Stimulated activated CD4-positive, alpha-beta T cell treated with anti-CD3 and anti-CD28 coated beads, Interleukin-2, amount 100 ng/mL, for 24 hours (primary cell): Measurements from ENCODE around the gene SHANK3.
A peak's percentile ranks its signal among the peaks of the same experiment; 100 is the strongest.
"Not testable (repeated sequence)": the region's sequence is repeated elsewhere in the genome, so short reads cannot be mapped to it uniquely, and the experiment has no call there.

Experiments
- DNase-seq, 2 donors: peaks; one replicate each; pipeline ENCODE4 v3.0.0-alpha.2; 2020

Gene SHANK3

DNA sequence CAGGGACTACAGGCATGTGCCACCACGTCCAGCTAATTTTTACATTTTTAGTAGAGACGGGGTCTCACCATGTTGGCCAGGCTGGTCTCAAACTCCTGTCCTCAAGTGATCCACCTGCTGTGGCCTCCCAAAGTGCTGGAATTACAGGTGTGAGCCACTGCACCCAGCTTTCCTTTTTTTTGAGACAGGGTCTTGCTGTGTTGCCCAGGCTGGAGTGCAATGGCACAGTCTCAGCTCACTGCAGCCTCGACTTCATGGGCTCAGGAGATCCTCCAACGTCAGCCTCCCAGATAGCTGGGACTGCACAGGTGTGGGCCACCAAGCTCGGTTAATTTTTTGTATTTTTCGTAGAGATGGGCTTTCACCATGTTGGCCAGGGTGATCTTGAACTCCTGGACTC, 18.0 kb upstream of the SHANK3 start:
- DNase-seq = not testable (repeated sequence)

DNA sequence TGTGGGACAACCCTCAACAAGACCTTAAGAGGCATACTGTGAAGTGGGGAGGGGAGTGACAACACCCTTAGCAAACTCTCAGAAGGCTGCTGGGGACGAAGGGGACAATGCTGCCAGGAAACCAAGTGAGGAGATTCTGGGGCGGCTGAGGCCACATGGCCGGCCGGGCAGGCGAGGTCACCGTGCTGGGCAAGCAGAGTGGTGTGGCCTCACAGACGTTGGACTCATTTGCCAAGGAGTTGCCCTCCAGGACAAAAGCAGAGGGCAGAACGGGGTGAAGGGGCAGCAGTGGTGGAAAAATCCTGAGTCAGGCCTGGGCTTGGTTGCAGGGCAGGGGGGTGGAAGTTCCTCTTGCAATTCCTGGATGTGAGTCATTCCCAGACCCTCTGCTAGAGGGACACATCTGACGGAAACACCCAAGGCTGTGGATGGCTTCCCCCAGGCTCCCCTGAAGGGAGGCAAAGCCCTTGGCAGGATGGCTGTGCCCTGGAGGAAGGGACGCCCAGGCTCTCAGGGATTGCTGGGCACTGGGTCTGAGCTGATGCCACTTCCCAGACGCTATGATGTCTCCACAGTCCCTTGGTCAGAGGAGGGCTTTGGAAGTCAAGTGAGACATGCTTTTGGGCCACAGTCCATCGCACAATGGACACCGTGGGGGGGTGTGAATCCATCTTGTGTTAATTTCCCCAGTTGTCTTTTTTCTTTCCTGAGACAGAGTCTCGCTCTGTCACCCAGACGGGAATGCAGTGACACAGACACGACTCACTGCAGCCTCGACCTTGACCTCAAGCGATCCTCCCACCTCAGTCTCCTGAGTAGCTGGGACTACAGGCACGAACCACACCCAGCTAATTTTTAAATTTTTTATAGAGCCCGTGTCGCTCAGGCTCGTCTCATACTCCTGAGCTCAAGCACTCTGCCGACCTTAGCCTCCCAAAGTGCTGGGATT, 16.2 kb upstream of the SHANK3 start:
- no peak for DNase-seq

DNA sequence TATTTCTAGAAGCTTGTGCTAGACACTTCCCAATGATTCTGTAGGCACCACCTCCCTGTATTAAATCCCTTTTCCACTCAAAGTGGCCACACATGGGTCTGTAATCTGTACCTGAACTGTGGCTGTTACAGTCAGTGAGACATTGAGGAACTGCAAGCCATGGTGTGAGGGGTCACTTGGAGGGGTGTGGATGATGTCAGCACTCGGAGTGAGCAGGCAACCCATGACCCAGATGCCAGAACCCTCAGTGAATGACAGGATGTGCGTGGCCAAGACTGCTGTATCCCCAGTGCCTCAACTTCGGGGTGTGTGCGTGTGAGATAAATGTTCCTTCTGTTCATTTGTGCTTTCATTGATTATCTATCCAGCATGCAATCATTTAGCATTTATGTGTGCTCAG, 14.7 kb upstream of the SHANK3 start:
- no peak for DNase-seq

DNA sequence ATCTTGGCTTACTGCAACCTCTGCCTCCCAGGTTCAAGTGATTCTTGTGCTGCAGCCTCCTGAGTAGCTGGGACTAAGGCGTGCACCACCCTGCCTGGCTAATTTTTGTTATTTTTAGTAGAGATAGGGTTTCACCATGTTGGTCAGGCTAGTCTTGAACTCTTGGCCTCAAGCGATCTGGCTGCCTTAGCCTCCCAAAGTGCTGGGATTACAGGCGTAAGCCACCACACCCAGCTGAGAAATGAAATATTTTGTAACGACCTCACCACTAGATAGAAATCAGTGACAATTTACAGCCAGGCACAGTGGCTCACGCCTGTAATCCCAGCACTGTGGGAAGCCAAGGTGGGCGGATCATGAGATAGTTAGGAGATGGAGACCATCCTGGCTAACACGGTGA, 12.9 kb upstream of the SHANK3 start:
- not testable (repeated sequence) for DNase-seq

DNA sequence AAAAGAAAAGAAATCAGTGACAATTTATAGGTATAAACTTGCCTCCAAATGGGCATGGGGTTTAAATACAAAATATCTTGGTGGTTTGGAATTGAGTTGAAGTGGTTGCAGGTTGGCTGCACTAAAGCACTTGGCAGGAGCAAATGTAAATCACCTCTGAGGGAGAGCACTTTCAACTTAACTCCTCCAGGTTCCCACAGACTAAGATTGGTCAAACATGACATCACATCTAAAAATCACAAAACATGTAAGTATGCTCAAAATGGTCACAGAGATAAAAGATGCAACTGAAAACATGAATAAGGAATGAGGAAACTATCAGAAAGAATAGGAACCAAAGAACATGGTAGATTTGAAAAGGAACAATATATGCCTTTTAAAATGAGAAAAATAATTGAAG, 12.3 kb upstream of the SHANK3 start:
- no peak for DNase-seq

DNA sequence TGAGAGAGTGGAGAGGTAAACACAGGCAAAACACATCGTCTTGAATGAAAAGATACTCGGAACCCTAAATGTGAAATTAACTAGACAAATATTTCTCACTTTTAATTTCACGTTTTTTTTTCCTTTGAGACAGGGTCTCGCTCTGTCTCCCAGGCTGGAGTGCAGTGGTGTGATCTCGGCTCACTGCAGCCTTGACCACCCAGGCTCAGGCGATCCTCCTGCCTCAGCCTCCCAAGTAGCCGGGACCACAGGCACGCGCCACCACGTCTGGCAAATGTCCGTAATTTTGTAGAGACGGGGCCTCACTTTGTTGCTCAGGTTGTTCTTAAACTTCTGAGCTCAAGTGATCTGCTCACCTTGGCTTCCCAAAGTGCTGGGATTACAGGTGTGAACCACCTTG, 7.4 kb upstream of the SHANK3 start:
- DNase-seq = no peak

DNA sequence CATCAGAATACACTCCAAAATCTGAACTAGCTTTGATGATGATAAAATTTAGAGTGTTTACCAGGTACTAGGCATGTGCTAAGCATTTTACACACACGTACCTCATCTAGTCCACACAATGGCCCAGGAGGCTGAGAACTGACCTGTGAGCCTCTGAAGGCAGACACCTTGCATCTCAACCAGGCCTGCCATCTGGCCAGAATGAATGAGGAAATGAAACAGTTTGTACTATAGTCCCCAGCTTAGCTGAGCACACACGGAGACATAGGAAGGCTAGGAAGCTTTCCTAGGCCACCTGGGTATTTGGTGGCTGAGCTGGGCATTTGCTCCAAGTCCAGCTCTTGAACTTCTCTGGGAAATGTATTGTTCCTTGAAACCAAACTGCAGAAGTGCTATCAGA, 6.9 kb upstream of the SHANK3 start:
- no peak for DNase-seq

DNA sequence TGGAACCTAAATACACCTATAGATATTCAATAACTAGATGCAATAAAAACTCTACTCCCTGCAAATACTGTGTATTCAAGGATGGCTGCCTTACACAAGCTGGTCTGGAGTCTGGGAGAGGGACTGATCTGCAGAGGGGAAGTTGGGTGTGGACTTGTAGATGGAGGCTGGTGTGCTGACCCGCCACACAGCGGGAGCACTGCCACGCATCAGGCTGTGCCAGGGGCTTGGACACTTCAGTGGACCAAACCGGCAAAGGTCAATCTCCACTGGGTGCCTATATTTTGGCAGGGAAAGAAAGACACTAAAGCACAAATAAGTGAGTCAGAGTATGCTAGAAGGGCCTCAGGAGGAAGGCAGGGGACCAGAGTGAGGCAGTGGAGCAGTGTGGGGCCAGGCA, 2.1 kb upstream of the SHANK3 start:
- no peak for DNase-seq

DNA sequence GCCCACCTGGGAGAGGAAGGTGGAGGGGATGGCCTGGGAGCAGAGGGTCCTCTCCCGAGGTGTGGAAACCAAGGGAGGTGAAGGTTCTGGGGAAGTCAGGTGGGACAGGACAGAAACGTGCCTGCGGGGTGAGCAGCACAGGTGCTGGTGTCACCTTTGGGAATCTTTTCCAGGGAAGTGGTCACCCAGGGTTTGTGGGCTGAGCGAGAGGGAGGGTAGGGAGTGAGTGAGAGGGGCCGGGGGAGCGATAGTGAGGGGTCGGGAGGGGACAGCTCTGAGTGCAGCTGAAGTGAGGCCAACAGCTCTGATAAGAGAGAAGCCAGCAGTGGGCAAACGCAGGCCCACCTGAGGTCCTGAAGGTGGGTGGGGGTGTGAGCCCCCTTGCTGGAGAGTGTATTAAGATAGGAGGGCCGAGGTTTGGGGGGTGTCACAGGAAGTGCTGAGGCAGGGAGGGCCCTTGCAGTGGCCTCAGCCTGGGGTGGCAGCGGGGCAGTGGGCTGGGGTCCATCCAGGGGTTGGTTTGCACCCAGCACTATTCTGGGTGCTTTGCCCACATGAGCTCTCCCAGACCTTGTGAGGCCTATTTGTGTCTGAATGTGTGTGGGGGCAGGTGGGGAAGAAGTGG, 1.6 kb upstream of the SHANK3 start:
- no peak for DNase-seq

DNA sequence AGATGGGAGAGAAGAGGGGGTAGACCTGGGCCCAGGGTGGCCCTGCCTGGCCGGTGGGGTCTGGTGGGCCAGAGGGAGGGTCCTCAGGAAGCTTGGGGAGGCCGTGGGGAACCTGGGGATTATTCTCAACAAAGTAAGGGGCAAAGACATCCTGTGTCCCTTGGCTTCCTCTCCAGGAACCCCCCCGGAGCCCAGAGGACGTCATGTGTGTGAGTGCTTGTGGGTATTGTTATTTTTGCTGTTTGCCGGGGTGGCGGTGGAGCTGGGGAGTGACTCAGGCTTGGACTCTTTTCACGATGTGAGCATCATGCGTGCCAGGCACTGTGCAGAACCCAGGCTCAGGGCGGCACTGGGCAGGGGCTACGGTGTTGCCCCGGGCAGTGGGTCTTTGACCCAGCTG, 982 bp upstream of the SHANK3 start:
- DNase-seq = no peak

DNA sequence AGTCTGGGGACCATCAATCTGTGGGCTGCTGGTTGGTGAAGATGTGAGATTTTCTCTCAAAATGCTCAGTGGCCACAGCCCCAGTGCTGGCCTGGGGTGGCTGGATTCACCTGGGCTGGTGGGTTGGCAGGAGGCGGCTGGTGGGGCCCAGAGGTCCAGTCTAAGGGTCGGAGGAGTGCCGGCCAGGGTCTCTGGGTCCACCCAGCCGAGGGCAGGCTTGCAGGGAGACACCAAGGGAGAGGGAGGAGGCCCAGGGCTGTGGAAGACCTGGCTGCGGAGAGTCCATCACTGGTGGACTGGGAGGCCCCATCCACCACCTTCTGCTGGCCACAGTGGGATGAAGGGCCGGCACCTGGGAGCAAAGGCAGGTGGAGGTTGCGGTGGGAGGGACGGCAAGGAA, 582 bp upstream of the SHANK3 start:
- DNase-seq = no peak

DNA sequence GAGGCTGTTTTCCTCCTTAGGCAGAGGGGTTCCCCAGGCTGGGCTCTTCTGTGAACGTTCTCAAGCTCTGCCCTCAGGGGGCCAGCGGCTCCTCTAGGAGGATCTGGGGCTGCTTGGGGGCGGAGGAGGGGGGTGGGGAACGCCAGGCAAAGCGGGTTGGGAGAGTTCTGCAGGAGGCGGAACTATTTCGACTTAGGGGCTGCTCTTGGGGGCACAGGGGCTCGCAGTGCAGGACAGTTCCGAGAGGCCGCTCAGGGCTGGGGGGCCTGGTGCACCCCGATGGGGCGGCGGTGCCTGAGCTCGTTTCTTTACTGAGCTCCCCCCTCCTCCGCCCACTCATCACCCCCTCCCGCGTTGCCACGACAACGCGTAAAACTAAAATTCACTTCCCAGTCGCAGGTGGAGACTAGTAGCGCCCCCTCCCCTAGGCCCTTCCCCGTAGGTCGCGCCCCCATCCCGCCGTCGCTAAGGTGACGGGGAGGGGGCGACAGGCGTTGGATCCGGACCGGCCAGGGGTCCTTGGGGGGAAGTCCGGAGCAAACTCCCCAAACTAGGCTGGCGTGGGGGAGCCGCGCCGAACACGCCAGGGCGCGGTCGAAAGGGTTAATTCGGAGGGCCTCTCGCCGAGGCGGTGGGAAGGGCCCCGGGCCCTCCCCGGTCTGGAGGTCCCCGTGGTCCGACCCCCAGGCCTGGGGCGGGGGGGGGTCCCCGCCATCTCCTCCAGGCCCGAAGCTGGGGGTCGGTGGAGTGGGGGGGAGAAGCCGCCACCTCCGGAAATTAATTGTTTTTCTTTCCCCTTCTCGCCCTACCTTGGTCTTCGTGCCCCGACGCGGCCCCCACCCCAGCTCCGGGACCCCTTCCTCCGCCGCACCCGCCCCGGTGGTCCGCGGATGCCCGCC, 857 bp downstream of the SHANK3 start:
- DNase-seq = no peak

DNA sequence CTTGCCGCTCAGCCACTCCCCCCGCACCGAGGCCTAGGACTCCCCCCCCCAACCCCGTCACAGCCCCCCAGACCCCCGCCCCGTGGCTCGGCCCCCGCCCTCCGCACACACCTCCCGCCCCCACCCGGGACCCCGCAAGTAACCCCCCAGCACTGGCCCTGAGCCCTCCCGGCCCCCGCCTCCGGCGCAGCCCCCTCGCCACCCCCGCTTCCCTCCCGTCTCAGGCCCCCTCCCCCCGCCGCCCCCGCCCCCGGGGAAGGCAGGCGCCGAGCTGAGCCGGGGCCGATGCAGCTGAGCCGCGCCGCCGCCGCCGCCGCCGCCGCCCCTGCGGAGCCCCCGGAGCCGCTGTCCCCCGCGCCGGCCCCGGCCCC, 1.5 kb downstream of the SHANK3 start:
- no peak for DNase-seq

DNA sequence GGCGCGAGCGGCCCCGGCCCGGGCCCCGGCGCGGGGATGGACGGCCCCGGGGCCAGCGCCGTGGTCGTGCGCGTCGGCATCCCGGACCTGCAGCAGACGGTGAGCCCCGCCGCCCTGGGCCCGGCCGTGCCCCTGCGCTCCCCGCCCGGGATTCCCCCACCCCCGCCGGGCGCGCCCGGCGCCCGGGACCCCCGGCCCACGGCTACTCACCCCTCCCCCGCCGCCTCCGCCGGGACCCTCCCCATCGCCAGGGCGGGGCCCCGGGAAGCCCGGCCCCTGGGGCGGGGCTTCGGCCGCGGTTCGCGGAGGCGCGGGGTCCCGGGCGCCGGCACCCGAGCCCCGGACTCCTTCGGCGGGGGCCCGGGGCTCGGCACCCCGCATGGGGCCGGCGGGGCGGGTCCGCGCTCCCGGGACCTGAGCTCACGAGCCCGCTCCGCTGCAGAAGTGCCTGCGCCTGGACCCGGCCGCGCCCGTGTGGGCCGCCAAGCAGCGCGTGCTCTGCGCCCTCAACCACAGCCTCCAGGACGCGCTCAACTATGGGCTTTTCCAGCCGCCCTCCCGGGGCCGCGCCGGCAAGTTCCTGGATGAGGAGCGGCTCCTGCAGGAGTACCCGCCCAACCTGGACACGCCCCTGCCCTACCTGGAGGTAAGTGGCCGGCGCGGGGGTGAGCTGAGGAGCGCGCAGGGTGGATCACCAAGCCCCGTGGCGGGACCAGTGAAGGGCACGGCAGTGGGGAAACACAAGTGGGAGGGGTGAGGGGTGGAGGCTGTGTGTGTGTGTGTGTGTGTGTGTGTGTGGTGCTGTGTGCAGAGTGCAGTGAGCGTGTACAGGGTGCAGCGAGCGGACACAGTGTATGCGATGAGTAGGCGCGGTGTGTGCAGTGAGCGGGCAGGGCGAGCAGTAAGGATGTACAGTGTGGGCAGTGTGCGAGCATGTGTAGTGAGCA, 2.3 kb downstream of the SHANK3 start:
- peak in 1 of 2 donors; percentile 24 for DNase-seq

DNA sequence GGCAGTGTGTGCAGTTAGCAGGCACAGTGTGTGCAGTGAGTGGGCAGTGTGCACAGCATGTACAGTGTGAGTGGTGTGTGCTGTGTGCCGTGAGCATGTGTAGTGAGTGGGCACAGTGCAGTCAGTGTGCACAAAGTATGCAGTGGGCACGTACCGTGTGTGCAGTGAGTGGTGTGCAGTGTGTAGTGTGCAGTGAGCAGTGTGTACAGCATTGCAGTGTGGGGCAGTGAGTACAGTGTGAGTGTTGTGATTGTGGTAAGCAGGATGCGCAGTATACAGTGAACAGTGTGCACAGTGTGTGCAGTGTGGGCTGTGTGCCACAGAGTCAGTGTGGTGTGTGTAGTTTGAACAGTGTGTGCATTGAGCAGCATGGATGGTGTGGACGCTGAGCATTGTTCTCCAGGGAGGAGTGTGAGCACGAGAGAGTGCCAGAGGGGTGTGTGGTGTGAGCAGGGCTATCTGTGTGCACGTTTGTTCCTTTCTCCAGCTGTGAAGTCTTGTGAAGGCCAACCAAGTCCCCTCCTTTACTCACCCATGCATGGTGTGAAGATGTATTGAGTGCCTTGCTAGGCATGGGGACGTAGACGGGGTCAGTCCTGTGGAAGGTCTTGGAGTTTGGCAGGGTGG, 3.0 kb downstream of the SHANK3 start:
- no peak for DNase-seq

DNA sequence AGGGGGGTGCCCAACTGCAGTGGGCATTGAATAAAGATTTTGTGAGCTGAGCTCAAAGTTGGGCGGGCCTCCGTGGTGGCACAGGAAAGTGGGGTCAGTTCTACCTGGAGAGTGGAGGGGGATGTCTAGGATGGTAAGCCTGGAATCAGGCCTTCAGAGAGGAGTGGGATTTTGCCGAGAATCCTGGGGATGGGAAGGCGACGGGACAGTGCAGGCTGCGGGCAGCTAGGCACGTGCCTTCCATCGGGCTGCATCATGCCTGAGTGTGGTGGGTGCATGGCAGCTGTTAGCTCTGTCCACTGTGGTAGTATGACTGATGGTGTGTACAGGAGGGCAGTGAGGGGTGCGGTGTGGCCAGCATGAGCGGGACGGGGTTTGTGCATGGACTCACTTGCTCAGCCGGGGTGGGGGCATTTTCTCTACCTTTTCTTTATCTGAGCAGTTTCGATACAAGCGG, 3.6 kb downstream of the SHANK3 start:
- DNase-seq = no peak

DNA sequence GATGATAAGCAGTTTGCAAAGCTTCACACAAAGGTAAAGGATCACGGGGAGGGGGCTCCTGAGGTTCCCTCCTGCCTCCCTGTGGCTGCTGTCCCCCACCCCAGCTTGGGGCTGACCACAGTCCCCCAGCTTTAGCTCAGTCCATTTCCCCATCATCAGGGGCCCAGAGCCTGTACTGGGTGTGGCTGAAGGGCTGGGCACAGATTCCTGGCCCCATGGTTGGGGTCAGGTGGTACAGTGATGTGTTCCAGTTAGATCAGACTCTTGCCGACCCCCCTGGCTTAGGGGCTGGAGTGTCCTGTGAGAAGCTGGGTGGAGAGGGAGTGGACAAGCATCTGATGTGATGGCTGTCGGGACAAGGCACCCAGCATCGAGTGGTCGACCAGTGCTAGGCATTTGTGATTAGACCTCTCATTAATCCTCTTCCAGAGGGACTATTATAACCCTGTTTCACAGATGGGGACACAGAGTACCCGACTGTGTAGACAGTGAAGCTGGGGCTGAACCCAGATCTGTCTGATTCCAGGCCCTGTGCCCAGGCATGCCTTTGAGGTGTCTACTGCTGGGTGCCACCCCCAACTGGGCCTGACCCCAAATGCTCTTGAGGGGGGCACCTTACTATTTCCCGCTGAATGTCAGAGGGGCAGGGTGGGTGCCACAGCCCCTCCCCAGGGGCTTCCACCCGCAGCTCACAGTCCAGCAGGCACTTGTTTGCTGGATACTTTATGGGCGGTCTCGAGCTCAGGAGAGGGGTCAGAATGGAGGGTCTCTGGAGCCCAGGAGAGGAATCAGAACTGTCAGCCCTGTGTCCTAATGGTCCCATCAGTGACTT, 4.3 kb downstream of the SHANK3 start:
- no peak for DNase-seq

DNA sequence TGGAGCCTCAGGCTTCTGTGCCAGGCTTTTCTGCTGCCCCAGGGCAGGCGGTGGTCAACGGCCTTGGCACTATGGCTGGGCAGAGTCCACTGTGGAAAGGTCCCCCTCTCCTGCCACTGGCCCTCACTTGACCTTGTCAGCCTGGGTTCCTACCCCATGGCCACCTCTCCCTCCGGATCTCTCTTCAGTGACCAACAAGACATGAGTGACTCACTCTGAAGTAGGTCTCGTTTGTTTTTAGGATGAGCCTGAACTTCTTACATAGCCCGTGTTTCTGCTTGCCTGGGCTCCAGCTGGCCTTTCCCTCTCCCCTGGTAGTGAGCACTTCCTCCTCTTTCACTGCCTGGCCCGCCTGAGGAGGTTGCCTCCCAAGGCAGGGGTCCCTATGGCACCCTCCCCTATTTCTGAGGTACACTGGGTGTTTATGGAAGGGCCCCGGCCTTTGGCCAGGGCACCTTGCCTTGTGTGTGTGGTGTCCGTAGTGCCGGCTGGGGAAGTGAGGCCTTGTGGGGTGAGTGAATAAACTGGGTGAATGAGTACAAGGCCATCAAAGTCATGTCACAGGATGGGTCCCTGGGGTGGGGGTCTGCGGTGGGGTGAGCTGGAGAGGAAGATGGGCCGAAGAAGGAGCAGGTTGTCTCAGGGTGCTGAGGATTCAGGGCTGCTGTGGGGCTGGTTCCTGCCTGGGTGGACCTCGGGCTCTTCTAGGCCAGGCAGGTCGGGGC, 5.0 kb downstream of the SHANK3 start:
- no peak for DNase-seq

DNA sequence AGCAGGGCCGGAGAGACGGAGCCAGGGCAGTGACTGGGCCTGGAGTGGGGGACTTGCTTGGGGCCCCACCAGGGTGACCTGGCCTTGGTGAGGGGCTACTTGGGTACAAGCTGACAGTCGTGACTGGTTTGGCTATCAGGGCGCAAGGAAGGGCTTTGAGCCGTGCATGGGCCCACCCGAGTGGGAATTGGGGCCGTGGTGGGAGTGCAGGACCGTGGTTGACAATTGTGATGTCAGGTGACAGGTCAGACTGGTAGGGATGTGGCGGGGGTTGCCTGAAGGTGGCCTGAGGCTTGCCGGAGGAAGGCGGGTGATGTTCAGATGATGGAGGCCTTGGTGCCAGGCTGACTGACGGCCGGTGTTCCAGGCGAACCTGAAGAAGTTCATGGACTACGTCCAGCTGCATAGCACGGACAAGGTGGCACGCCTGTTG, 5.6 kb downstream of the SHANK3 start:
- DNase-seq = no peak
